Stomach (tissue), 9 donors: Measurements from ENCODE around the gene CDK5RAP3. TPM values are rescaled to one million over a fixed set of nuclear protein-coding genes. Genes with fewer than 3 reads are reported as not detected.

ENCODE experiments used
- DNase-seq, 2 donors: peaks; one replicate each; pipeline versions ENCODE4 v3.0.0 to v3.0.0-alpha.2; 2013 to 2019
- H3K27ac ChIP-seq, 5 donors: fragments of 200-600 bp in 4 of 5; sonication (generic) in 4 of 5; one replicate each; pipeline ENCODE4 v1.5.1; 2013 to 2019; ENCODE audit warnings: mild to moderate bottlenecking in 1 of 5, moderate library complexity in 1 of 5
- H3K27me3 ChIP-seq, 3 donors: fragments of 200-600 bp; sonication (generic); one replicate each; pipeline ENCODE4 v1.5.1; 2017 to 2019; ENCODE audit warnings: mixed run types in 1 of 3
- H3K36me3 ChIP-seq, 4 donors: fragments of 200-600 bp; sonication (generic); 1 replicate in 3 of 4; 2 replicates in 1 of 4; pipeline ENCODE4 v1.5.1; 2016 to 2019
- H3K4me1 ChIP-seq, 4 donors: fragments of 200-600 bp; sonication (generic); one replicate each; pipeline ENCODE4 v1.5.1; 2016 to 2019
- H3K4me3 ChIP-seq, 4 donors: fragments of 200-600 bp; sonication (generic) in 3 of 4; one replicate each; pipeline ENCODE4 v1.5.1; 2016 to 2019; ENCODE audit warnings: mild to moderate bottlenecking in 1 of 4
- H3K9me3 ChIP-seq, 4 donors: fragments of 200-600 bp; sonication (generic); one replicate each; pipeline ENCODE4 v1.5.1; 2016 to 2019
- EP300 ChIP-seq: sonication (generic); formaldehyde crosslinking; IDR thresholded peaks from one replicate; pipeline ENCODE4 v1.6.1; 2017; ENCODE audit warnings: antibody characterized with exemption
- POLR2A ChIP-seq, 4 donors: fragments of 450-650 bp; IDR thresholded peaks; one replicate each; pipeline ENCODE4 v1.6.1; 2016; ENCODE audit warnings: antibody characterized with exemption in 4 of 4, control low read depth in 2 of 4, mild to moderate bottlenecking in 1 of 4, moderate library complexity in 1 of 4
- POLR2AphosphoS5 ChIP-seq, 3 donors: sonication (generic); formaldehyde crosslinking; IDR thresholded peaks; one replicate each; pipeline ENCODE4 v1.6.1; 2016; ENCODE audit warnings: antibody characterized with exemption in 3 of 3
- WGBS, 5 donors: extraction: QIAGEN DNeasy Blood & Tissue Kit in 3 of 5; methylation state at CpG; one replicate each; pipeline versions ENCODE4 v1.1.5 to v1.1.7; 2013 to 2018; 5-methylcytosine and 5-hydroxymethylcytosine counted together
- intact Hi-C: fragments of 100-400 bp; cut with DNase I; formaldehyde crosslinking; loops from one replicate; pipeline ENCODE4 v1.15.1; 2023; ENCODE audit warnings: low total_unique reads
- polyA plus RNA-seq, 3 donors: library from polyadenylated mRNA; stranded (reverse); fragments of 200-250 nt; gene quantifications; one replicate each; pipeline ENCODE4 v1.2.3, GENCODE V29; 2013
- total RNA-seq, 5 donors: library from RNA; depleted of rRNA; stranded (reverse); fragments of >200 nt; gene quantifications; one replicate each; pipeline versions ENCODE4 v1.1.0 to v1.2.3, GENCODE V29; 2014 to 2016
- TF ChIP-seq, protein P1 (sequence below), 7 experiments: fragments of 450-650 bp in 4 of 7; fragments of 200-600 bp in 3 of 7; sonication (generic) in 3 of 7; IDR thresholded peaks; one replicate each; pipeline ENCODE4 v1.5.1; 2016 to 2019; ENCODE audit warnings: antibody characterized with exemption in 7 of 7, control low read depth in 2 of 7, mild to moderate bottlenecking in 1 of 7
- donor health status: healthy with polysubstance abuse.
- donor health status: Bipolar disorder and iron deficiency.
- donor health status: healthy.

Gene CDK5RAP3
- total and polyA plus RNA-seq, 8 donors, result 101 to 682 (median 277) TPM

DNA sequence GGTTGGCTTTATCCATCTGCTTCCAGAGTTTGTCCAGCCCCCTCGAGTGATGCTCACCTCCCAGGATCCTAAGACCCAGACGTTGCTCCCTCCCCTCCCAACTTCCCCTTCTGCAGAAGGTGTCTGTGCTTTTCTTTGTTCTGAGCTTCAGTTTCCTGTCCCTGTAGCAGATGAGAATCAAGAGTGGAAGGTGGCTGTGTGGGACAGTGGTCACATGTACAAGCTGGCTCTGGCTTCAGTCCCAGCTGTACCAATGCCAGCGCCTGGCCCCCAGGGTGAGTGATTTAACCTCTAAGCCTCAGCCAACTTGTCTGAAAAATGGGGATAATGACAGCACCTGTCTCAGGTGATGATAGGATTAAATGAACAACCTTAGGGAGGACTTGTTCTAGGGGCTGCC, 21.0 kb upstream of the CDK5RAP3 start:
- WGBS, 5 donors, result 21 to 37% (median 27%) methylated on average over 3 of the region's 3 CpGs
- H3K27ac ChIP-seq, result peak overlapping the region; percentile 86 to 94 (median 91)
- peak in 2 of 3 donors; percentile 19 to 35 for TF ChIP-seq POLR2AphosphoS5 (IDR thresholded peaks at IDR 0.05)
- TF ChIP-seq, protein P1, sequence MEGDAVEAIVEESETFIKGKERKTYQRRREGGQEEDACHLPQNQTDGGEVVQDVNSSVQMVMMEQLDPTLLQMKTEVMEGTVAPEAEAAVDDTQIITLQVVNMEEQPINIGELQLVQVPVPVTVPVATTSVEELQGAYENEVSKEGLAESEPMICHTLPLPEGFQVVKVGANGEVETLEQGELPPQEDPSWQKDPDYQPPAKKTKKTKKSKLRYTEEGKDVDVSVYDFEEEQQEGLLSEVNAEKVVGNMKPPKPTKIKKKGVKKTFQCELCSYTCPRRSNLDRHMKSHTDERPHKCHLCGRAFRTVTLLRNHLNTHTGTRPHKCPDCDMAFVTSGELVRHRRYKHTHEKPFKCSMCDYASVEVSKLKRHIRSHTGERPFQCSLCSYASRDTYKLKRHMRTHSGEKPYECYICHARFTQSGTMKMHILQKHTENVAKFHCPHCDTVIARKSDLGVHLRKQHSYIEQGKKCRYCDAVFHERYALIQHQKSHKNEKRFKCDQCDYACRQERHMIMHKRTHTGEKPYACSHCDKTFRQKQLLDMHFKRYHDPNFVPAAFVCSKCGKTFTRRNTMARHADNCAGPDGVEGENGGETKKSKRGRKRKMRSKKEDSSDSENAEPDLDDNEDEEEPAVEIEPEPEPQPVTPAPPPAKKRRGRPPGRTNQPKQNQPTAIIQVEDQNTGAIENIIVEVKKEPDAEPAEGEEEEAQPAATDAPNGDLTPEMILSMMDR (IDR thresholded peaks at IDR 0.05), result no peak
- intact Hi-C loops, result no loop called here
- H3K27me3 ChIP-seq, result no peaks in the 10 kb centered on the region
- H3K9me3 ChIP-seq, result no peaks in the 10 kb centered on the region
- peak overlapping the region in 2 of 4 donors; percentile 26 to 33 for H3K4me3 ChIP-seq
- H3K36me3 ChIP-seq, result peaks cover 3 to 56% (median 36%) of the 10 kb centered on the region in 4 donors
- peak in 1 of 2 donors; percentile 86 for DNase-seq
- peaks cover 48 to 85% (median 71%) of the 10 kb centered on the region in 4 donors for H3K4me1 ChIP-seq

DNA sequence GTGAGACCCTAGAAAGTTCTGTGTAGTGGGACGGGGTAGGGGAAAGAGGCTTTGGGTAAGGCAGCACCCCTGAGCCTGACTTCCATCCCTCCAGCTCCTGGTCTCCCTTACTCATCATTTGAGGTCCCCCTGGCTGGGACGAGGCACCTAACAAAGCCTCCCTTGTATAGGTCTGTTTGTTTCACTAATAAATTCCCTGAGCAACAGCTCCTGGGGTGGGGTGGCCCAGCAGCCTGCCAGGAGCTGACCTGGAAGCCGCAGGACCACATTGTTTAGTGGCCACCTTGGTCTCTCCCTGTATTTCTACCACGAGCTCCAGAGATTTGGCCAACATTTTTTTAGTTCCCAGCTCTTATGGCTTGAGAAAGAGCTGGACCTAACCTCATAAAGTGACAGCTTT, 20.5 kb upstream of the CDK5RAP3 start:
- DNase-seq, result peak in 1 of 2 donors; percentile 59
- Histone ChIP-seq H3K36me3 (peaks cover 3 to 52% (median 31%) of the 10 kb centered on the region in 4 donors), H3K9me3 (no peaks in the 10 kb centered on the region), H3K27me3 (no peaks in the 10 kb centered on the region), H3K4me3 (peak overlapping the region in 1 of 4 donors; percentile 33), H3K27ac (peak overlapping the region; percentile 86 to 94 (median 91)), H3K4me1 (peaks cover 46 to 80% (median 66%) of the 10 kb centered on the region in 4 donors)
- intact Hi-C loops, result no loop called here
- WGBS, 5 donors, result 45 to 58% (median 50%) methylated on average over 4 of the region's 4 CpGs
- TF ChIP-seq EP300 (no peak), POLR2A (IDR thresholded peaks at IDR 0.05) (no peak), POLR2AphosphoS5 (IDR thresholded peaks at IDR 0.05) (no peak)
- TF ChIP-seq, protein P1 (IDR thresholded peaks at IDR 0.05), result no peak

DNA sequence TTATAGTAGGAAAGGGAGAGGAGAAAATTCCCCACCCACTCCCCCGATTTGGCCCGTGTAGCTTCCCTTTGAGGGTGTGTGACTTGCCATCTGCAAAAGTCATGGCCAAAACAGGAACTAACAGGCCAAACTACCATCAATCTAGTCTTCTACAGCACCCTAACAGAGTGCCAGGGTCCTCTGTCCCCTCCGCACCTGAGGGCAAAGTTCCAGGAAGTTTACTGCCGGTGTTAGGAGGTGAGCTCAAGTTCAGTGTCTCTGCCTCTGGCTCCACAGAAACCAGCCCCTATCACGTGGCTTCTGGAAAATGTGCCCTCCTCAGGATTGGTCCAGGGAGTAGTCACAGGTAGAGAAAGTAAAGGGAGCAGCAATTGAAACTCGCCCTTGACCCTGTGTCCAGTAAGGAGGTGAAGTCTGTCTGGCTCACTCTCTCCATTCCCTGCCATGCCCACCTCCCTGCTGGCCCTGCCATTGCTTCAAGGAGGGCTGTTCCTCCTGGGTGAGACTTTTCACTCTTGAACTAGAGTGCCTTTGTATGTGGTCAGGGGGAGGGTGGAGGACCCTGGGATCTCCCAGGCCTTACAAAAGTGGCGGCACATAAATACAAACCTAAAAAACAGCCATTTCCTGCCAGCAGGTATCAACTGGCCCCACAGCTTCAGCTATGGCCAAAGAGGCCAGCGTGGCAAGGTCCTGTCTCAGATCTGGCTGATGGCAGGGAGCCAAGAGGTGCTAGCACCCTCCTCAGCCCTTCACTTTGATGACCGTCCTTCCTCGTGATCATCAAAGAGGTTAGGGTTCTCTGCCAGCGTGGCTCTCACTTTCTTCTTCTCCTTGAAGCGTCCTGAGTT, 18.5 kb upstream of the CDK5RAP3 start:
- Histone ChIP-seq H3K9me3 (no peaks in the 10 kb centered on the region), H3K27ac (peak overlapping the region; percentile 85 to 94 (median 91)), H3K36me3 (peaks cover 0 to 39% (median 19%) of the 10 kb centered on the region in 4 donors), H3K4me1 (peaks cover 34 to 62% (median 52%) of the 10 kb centered on the region in 4 donors), H3K27me3 (no peaks in the 10 kb centered on the region), H3K4me3 (peak overlapping the region in 3 of 4 donors; percentile 8 to 53 (median 44))
- intact Hi-C loops, result no loop called here
- 35 to 64% (median 40%) methylated on average over 12 of the region's 12 CpGs for WGBS, 5 donors
- TF ChIP-seq POLR2AphosphoS5 (IDR thresholded peaks at IDR 0.05) (peak in 2 of 3 donors; percentile 49 to 64), POLR2A (IDR thresholded peaks at IDR 0.05) (no peak), EP300 (no peak)
- TF ChIP-seq, protein P1 (IDR thresholded peaks at IDR 0.05), result no peak
- DNase-seq, result peak; percentile 66 to 72

- no peak for DNase-seq
- TF ChIP-seq POLR2A (IDR thresholded peaks at IDR 0.05) (no peak), EP300 (no peak), POLR2AphosphoS5 (IDR thresholded peaks at IDR 0.05) (no peak)
- TF ChIP-seq, protein P1 (IDR thresholded peaks at IDR 0.05), result no peak
- Histone ChIP-seq H3K27me3 (no peaks in the 10 kb centered on the region), H3K4me3 (peak overlapping the region; percentile 44 to 57 (median 48)), H3K9me3 (no peaks in the 10 kb centered on the region), H3K36me3 (peaks cover 0 to 31% (median 19%) of the 10 kb centered on the region in 4 donors), H3K4me1 (peaks cover 27 to 52% (median 42%) of the 10 kb centered on the region in 4 donors), H3K27ac (peak overlapping the region; percentile 80 to 94 (median 91))
- intact Hi-C loops, result no loop called here
Measured at GRCh38 chr17:47953909-47954308, 17.0 kb upstream of the CDK5RAP3 start.
